K562 (cell line): ENCODE measurements around the gene ZNF805. TPM values are rescaled to one million over a fixed set of nuclear protein-coding genes. Genes with fewer than 3 reads are reported as not detected.

Experiments
- ETV6 ChIP-seq, 3 experiments: fragments of 150-350 bp in 1 of 3; sonication (generic) in 1 of 3; formaldehyde crosslinking in 1 of 3; IDR thresholded peaks; 2 replicates each; pipeline versions ENCODE4 v1.6.1 to v1.8.0; 2014 to 2022; ENCODE audit warnings: borderline replicate concordance in 2 of 3, low read depth in 2 of 3, antibody characterized with exemption in 1 of 3, low read length in 1 of 3, mild to moderate bottlenecking in 1 of 3, missing genetic modification reagents in 1 of 3
- GTF2E2 ChIP-seq: fragments of 200-800 bp; sonication (Bioruptor generic); IDR thresholded peaks from 2 replicates; pipeline ENCODE4 v1.6.1; 2016; ENCODE audit warnings: missing genetic modification characterization, missing compliant biosample characterization
- JUNB ChIP-seq: fragments of 450-650 bp; formaldehyde crosslinking; conservative IDR thresholded peaks from 2 replicates; pipeline ENCODE4 v1.4.0; 2020; ENCODE audit warnings: mild to moderate bottlenecking
- NFIC ChIP-seq: fragments of 450-650 bp; IDR thresholded peaks from 2 replicates; pipeline ENCODE4 v1.6.1; 2017; ENCODE audit warnings: mild to moderate bottlenecking, inconsistent platforms
- NFXL1 ChIP-seq: fragments of 450-650 bp; formaldehyde crosslinking; IDR thresholded peaks from 2 replicates; pipeline ENCODE4 v1.4.0; 2021; ENCODE audit warnings: mild to moderate bottlenecking
- NR2C2 ChIP-seq, 2 experiments: fragments of 200-800 bp in 1 of 2; sonication (Bioruptor generic) in 1 of 2; sonication (generic) in 1 of 2; formaldehyde crosslinking in 1 of 2; IDR thresholded peaks; 2 replicates each; pipeline versions ENCODE4 v1.6.1 to v1.8.0; 2016 to 2022; ENCODE audit warnings: mild to moderate bottlenecking in 1 of 2, missing compliant biosample characterization in 1 of 2, missing genetic modification characterization in 1 of 2, missing genetic modification reagents in 1 of 2
- NUFIP1 ChIP-seq: fragments of 450-650 bp; IDR thresholded peaks from 2 replicates; pipeline ENCODE4 v1.6.1; 2018; ENCODE audit not compliant: partially characterized antibody
- PTTG1 ChIP-seq: fragments of 450-650 bp; IDR thresholded peaks from 2 replicates; pipeline ENCODE4 v1.6.1; 2016; ENCODE audit warnings: low read depth, mild to moderate bottlenecking, missing genetic modification characterization, missing compliant biosample characterization
- PURB ChIP-seq: sonication (generic); formaldehyde crosslinking; IDR thresholded peaks from 2 replicates; pipeline ENCODE4 v1.9.0; 2021; ENCODE audit warnings: low read depth, mild to moderate bottlenecking, missing genetic modification reagents
- SIRT6 ChIP-seq: IDR thresholded peaks from one replicate; pipeline ENCODE4 v1.6.1; 2012; ENCODE audit warnings: low read depth, mild to moderate bottlenecking, control low read depth, inconsistent platforms, low read length, moderate library complexity
- STAG1 ChIP-seq: sonication (generic); formaldehyde crosslinking; IDR thresholded peaks from 2 replicates; pipeline ENCODE4 v1.5.0; 2020; ENCODE audit warnings: missing genetic modification reagents, borderline replicate concordance
- TBP ChIP-seq: optimal IDR thresholded peaks from 2 replicates; pipeline ENCODE3; 2011; ENCODE audit warnings: low read depth, low read length, improper control_type of control experiment
- ZNF695 ChIP-seq: fragments of 450-650 bp; formaldehyde crosslinking; IDR thresholded peaks from 2 replicates; pipeline ENCODE4 v1.4.0; 2020; ENCODE audit warnings: mild to moderate bottlenecking, moderate library complexity
- ZNF77 ChIP-seq: fragments of 250-450 bp; sonication (Bioruptor Pico); IDR thresholded peaks from 2 replicates; pipeline ENCODE4 v1.5.0; 2020
- polyA plus RNA-seq, 8 experiments: library from polyadenylated mRNA; depleted of rRNA in 4 of 8; stranded (reverse) in 5 of 8; unstranded in 3 of 8; fragments of >200 nt; fragmentation: Nextera tagmentation in 2 of 8; fragmentation: Illumina TruSeq in 1 of 8; extraction: Ambion mirVana in 2 of 8; extraction: Trizol in 1 of 8; gene quantifications; 2 replicates each; pipeline versions ENCODE4 v1.2.1 to v1.2.3, GENCODE V29; 2011 to 2014; ENCODE audit warnings: inconsistent platforms in 1 of 8, missing spikeins in 1 of 8
- total RNA-seq, 7 experiments: library from RNA; depleted of rRNA in 6 of 7; stranded (reverse); fragments of >200 nt in 6 of 7; fragmentation: Illumina TruSeq in 2 of 7; extraction: Trizol in 2 of 7; gene quantifications; 2 replicates each; pipeline versions ENCODE4 v1.2.1 to v1.2.3, GENCODE V29; 2011 to 2021; ENCODE audit warnings: low replicate concordance in 1 of 7
- TF ChIP-seq, protein P1 (sequence below), 2 experiments: fragments of 450-650 bp; IDR thresholded peaks; 2 replicates each; pipeline ENCODE4 v1.6.1; 2016; ENCODE audit warnings: mild to moderate bottlenecking in 2 of 2, borderline replicate concordance in 1 of 2, low read depth in 1 of 2, moderate library complexity in 1 of 2
- TF ChIP-seq, protein P2 (sequence below): fragments of 450-650 bp; IDR thresholded peaks from 2 replicates; pipeline ENCODE4 v1.7.1; 2018; ENCODE audit warnings: mild to moderate bottlenecking, low read depth; ENCODE audit not compliant: partially characterized antibody

ZNF805 gene
- total and polyA plus RNA-seq, 9 of the 15 experiments (the other 6 are each of a cell fraction or from before 2014, with no cell fraction given) = 0.32 to 6.7 (median 3.9) TPM

GRCh38 chr19:57191141-57192076, 49.0 kb upstream of the ZNF805 start, which contains the start of gene ZNF264 (continued):
- TF ChIP-seq STAG1 (CRISPR knock-in tag) (no peak), GTF2E2 (tag) (no peak), NR2C2 (CRISPR knock-in tag; IDR thresholded peaks at IDR 0.05) (no peak), NR2C2 (tag; IDR thresholded peaks at IDR 0.05) (peak; percentile 73), PURB (no peak), ZNF77 (CRISPR knock-in tag) (no peak), JUNB (CRISPR knock-in tag) (no peak), NUFIP1 (no peak), PTTG1 (tag) (no peak), SIRT6 (no peak), ZNF695 (no peak), ETV6 (IDR thresholded peaks at IDR 0.05; ENCODE audit: borderline replicate concordance in 1 of 2, low read depth in 2 of 2, low read length in 1 of 2) (no peak), ETV6 (CRISPR knock-in tag; IDR thresholded peaks at IDR 0.05; ENCODE audit: borderline replicate concordance) (no peak), NFIC (peak; percentile 78), TBP (no peak), NFXL1 (CRISPR knock-in tag) (no peak)
- TF ChIP-seq, protein P1, sequence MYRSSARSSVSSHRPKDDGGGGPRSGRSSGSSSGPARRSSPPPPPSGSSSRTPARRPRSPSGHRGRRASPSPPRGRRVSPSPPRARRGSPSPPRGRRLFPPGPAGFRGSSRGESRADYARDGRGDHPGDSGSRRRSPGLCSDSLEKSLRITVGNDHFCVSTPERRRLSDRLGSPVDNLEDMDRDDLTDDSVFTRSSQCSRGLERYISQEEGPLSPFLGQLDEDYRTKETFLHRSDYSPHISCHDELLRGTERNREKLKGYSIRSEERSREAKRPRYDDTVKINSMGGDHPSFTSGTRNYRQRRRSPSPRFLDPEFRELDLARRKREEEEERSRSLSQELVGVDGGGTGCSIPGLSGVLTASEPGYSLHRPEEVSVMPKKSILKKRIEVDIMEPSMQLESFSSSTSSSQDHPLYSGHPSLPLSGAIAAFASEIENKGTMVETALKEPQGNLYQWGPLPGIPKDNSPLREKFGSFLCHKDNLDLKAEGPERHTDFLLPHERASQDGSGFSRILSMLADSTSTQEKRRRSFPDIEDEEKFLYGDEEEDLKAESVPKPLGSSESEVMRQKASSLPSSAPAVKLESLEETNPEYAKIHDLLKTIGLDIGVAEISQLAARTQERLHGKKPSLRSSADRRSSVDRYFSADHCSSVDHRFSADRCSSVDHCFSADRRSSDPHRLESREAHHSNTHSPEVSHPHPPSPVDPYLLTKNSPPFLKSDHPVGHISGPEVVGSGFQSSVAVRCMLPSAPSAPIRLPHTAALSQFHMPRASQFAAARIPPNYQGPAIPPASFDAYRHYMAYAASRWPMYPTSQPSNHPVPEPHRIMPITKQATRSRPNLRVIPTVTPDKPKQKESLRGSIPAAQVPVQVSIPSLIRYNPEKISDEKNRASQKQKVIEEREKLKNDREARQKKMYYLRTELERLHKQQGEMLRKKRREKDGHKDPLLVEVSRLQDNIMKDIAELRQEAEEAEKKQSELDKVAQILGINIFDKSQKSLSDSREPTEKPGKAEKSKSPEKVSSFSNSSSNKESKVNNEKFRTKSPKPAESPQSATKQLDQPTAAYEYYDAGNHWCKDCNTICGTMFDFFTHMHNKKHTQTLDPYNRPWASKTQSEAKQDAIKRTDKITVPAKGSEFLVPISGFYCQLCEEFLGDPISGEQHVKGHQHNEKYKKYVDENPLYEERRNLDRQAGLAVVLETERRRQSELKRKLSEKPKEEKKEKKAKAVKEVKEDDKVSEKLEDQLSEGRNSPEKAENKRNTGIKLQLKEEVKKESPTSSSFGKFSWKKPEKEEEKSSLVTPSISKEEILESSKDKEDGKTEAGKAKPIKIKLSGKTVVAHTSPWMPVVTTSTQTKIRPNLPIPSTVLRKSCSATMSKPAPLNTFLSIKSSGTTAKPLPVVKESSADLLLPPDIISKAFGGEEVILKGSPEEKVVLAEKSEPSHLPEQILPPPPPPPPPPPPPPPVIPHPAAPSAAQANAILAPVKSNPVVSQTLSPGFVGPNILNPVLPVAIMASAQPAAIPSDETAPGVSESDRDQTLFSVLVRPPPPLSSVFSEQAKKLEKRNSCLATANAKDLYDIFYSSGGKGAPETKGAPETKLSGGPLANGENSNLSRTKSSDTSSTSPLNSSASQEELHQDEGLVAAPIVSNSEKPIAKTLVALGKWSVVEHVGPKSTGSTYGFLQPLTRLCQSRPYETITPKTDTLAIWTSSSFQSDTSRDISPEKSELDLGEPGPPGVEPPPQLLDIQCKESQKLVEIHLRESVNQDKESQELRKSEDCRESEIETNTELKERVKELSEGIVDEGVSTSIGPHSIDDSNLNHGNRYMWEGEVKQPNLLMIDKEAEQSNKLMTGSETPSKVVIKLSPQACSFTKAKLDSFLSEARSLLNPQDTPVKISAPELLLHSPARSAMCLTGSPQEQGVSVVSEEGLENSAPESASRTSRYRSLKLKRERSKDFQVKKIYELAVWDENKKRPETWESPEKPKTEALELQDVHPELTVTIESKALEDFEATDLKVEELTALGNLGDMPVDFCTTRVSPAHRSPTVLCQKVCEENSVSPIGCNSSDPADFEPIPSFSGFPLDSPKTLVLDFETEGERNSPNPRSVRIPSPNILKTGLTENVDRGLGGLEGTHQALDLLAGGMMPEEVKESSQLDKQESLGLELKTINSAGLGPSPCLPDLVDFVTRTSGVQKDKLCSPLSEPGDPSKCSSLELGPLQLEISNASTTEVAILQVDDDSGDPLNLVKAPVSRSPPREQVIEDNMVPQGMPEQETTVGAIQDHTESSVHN (IDR thresholded peaks at IDR 0.05; ENCODE audit: borderline replicate concordance in 1 of 2, low read depth in 1 of 2) = no peak
- TF ChIP-seq, protein P2, sequence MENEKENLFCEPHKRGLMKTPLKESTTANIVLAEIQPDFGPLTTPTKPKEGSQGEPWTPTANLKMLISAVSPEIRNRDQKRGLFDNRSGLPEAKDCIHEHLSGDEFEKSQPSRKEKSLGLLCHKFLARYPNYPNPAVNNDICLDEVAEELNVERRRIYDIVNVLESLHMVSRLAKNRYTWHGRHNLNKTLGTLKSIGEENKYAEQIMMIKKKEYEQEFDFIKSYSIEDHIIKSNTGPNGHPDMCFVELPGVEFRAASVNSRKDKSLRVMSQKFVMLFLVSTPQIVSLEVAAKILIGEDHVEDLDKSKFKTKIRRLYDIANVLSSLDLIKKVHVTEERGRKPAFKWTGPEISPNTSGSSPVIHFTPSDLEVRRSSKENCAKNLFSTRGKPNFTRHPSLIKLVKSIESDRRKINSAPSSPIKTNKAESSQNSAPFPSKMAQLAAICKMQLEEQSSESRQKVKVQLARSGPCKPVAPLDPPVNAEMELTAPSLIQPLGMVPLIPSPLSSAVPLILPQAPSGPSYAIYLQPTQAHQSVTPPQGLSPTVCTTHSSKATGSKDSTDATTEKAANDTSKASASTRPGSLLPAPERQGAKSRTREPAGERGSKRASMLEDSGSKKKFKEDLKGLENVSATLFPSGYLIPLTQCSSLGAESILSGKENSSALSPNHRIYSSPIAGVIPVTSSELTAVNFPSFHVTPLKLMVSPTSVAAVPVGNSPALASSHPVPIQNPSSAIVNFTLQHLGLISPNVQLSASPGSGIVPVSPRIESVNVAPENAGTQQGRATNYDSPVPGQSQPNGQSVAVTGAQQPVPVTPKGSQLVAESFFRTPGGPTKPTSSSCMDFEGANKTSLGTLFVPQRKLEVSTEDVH = no peak
